Purkinje cell (primary cell): ENCODE measurements around the gene CORO2B. TPM values are rescaled to one million over a fixed set of nuclear protein-coding genes. Genes with fewer than 3 reads are reported as not detected.

ENCODE experiments used
- polyA plus RNA-seq: library from polyadenylated mRNA; unstranded; fragments of >200 nt; fragmentation: Nextera tagmentation; gene quantifications from 2 replicates; pipeline ENCODE4 v1.2.1, GENCODE V29; 2014

Gene CORO2B
- 139 and 184 TPM in 2 replicates for polyA plus RNA-seq

GRCh38 chr15:68578980-68579935 lies at the start of gene CORO2B:
TSS of gene CORO2B (plus strand) at chr15:68578993. CDS start at chr15:68579263, 270 bp downstream.

Other genes starting within 250 kb of the CORO2B start
- gene ITGA11, start 146.8 kb upstream of the CORO2B start, polyA plus RNA-seq, result 0.06 and 0.42 TPM in 2 replicates
- gene ANP32A, start 241.9 kb downstream of the CORO2B start, polyA plus RNA-seq, result 90.1 and 94.5 TPM in 2 replicates